Right lobe of liver (tissue), 4 donors: ENCODE results near the gene WDR88.

Experiments used
- POLR2A ChIP-seq: fragments of 450-650 bp; IDR thresholded peaks from one replicate; pipeline ENCODE4 v1.6.1; 2017; ENCODE audit warnings: antibody characterized with exemption, mild to moderate bottlenecking
- TF ChIP-seq, protein P1 (sequence below), 4 donors: fragments of 200-600 bp in 3 of 4; fragments of 450-650 bp in 1 of 4; IDR thresholded peaks; one replicate each; pipeline versions ENCODE4 v1.5.1 to v1.8.0; 2016 to 2022; ENCODE audit warnings: antibody characterized with exemption in 4 of 4, mild to moderate bottlenecking in 2 of 4
- donor health status: DM: no; HTN: no; CAD: no.
- donor health status: DM: no; HTN: no; CAD: no.
- donor health status: DM: no; HTN: yes; CAD: no.

DNA sequence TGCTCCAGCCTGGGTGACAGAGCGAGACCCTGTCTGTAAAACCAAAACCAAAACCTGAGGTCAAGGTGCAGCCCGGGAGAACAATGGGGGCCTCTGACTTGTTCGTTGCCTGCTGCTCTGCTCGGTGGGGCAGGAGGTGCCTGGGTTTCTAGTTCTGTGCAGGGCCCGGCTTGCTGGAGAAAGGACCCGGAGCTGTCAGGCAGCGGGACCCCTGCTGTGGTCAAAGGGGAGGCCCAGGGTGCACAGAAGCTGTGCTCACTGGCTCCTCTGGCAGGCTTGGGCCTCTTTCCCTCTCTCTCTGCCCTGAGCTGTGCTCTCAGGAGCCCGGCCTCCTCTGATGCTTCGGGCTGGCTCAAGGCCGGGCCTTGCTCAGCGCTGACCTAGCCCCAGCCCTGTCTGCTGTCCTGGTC lies 65.7 kb downstream of the WDR88 start:
- TF ChIP-seq, protein P1, sequence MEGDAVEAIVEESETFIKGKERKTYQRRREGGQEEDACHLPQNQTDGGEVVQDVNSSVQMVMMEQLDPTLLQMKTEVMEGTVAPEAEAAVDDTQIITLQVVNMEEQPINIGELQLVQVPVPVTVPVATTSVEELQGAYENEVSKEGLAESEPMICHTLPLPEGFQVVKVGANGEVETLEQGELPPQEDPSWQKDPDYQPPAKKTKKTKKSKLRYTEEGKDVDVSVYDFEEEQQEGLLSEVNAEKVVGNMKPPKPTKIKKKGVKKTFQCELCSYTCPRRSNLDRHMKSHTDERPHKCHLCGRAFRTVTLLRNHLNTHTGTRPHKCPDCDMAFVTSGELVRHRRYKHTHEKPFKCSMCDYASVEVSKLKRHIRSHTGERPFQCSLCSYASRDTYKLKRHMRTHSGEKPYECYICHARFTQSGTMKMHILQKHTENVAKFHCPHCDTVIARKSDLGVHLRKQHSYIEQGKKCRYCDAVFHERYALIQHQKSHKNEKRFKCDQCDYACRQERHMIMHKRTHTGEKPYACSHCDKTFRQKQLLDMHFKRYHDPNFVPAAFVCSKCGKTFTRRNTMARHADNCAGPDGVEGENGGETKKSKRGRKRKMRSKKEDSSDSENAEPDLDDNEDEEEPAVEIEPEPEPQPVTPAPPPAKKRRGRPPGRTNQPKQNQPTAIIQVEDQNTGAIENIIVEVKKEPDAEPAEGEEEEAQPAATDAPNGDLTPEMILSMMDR (IDR thresholded peaks at IDR 0.05) = no peak
- TF ChIP-seq POLR2A = no peak
